HEK293 (cell line): Measurements from ENCODE around the gene ERAP2.

Experiments
- CTCF ChIP-seq: fragments of 450-650 bp; formaldehyde crosslinking; IDR thresholded peaks from 2 replicates; pipeline ENCODE4 v1.5.1; 2016; ENCODE audit warnings: missing biosample characterization, missing genetic modification characterization
- SP2 ChIP-seq: fragments of 450-650 bp; formaldehyde crosslinking; IDR thresholded peaks from 2 replicates; pipeline ENCODE4 v1.5.1; 2016; ENCODE audit warnings: missing biosample characterization, missing genetic modification characterization
- SP7 ChIP-seq: fragments of 450-650 bp; formaldehyde crosslinking; IDR thresholded peaks from 2 replicates; pipeline ENCODE4 v1.5.1; 2016; ENCODE audit warnings: missing biosample characterization, missing genetic modification characterization
- TCF7L2 ChIP-seq: IDR thresholded peaks from 2 replicates; pipeline ENCODE4 v1.6.1; 2011; ENCODE audit warnings: low read depth, mild to moderate bottlenecking, inconsistent platforms, low read length, moderate library complexity, borderline replicate concordance
- ZNF239 ChIP-seq: fragments of 450-650 bp; formaldehyde crosslinking; IDR thresholded peaks from 2 replicates; pipeline ENCODE4 v1.5.1; 2016; ENCODE audit warnings: missing biosample characterization, missing genetic modification characterization
- ZNF391 ChIP-seq: fragments of 450-650 bp; formaldehyde crosslinking; IDR thresholded peaks from 2 replicates; pipeline ENCODE4 v1.5.1; 2016; ENCODE audit warnings: low read depth, missing biosample characterization, missing genetic modification characterization, borderline replicate concordance
- ZNF548 ChIP-seq: fragments of 450-650 bp; formaldehyde crosslinking; IDR thresholded peaks from 2 replicates; pipeline ENCODE4 v1.5.1; 2016; ENCODE audit warnings: missing biosample characterization, missing genetic modification characterization

- no peak for TF ChIP-seq CTCF
- TF ChIP-seq ZNF239 (tag by site-specific recombination): no peak
- TF ChIP-seq SP7 (tag by site-specific recombination): no peak
- TF ChIP-seq ZNF548 (tag by site-specific recombination): no peak
- no peak for TF ChIP-seq ZNF391 (tag by site-specific recombination)
- no peak for TF ChIP-seq SP2 (tag by site-specific recombination)
- no peak for TF ChIP-seq TCF7L2
Measured at GRCh38 chr5:96952118-96952750, 75.9 kb downstream of the ERAP2 start.
